ENCODE data around the gene EPHB2.
"Not testable (repeated sequence)": the region's sequence is repeated elsewhere in the genome, so short reads cannot be mapped to it uniquely, and the experiment has no call there.

The EPHB2 gene

DNA sequence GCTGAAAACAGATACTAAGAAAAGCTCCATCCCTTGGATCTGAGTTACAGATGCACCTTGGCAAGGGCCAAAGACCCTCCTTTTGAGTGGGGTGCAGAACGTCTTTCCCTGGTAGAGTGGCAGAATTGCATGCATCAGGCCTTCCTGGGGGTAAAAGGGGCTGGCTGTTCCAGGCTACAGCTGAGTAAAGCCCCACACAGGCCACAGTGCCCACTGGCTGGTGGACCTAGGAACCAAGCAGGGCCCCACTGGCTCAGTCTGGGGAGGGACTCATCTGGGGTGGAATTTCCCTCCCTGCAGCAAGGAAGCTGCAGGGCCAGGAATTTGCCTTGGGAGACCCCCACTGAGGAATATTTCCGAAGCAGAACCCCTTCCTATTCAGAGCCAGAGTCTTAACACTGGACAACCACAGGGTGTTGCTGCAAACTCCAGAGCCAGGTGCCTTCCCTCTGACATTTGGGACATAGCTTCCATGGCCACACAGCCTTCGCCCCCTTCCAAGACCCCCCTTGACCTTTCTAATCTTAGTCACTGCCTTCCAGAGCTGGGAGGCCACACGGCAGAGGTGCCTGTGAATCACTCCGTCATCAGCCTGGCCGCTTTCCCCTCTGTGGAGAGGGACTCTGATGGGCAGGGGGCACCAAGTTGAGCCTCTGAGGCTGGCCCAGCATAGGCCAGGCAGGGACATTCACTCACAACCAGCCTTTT lies 209.5 kb downstream of the EPHB2 start:
- DNase-seq, result no peak

GRCh38 chr1:22920734-22921451 lies 210.3 kb downstream of the EPHB2 start:
- DNase-seq, result no peak

- no peak for DNase-seq
Measured at GRCh38 chr1:22921452-22922126, 210.9 kb downstream of the EPHB2 start.

GRCh38 chr1:22922640-22923039 lies 212.0 kb downstream of the EPHB2 start:
- DNase-seq, result no peak

DNA sequence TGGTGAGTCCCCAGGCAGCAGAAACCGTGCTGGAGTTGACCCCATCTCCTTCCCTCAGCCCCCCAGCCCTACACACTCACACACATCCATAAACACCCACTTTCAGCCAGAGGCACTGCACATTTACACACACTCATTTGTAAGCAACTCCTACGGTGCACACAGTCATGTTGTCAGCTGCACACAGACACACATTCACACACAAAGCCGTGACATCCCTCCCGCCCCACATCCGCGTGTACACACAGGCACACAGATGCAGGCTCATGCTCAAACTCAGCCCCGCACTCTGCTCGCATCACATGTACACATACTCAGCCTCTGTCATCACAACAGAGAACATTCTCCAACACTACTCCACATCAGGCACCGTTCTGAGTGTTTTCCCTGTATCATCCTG lies 214.5 kb downstream of the EPHB2 start:
- no peak for DNase-seq

GRCh38 chr1:22930240-22930912 lies 219.7 kb downstream of the EPHB2 start:
- peak; percentile 23 for DNase-seq

- no peak for DNase-seq
Measured at GRCh38 chr1:22932803-22933470, 222.3 kb downstream of the EPHB2 start.

DNA sequence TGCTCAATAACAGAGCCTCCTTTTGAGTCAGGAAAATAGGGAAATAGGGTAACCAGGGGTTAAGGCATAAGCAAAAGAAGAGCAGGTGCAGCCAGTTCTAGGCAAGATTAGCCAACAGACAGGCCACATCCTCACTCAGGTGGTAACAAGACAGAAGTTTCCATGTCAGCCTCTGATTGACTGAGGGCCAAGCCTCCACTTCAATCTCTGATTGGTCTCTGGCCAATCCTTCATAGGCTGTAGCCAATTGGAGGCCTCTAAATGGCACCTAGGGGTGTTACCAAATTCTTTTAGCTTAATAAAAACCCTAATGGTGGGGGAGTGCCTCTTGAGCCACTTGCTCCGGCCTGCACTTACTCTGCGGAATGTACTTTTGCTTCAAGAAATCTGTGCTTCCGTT lies 224.8 kb downstream of the EPHB2 start:
- no peak for DNase-seq

DNA sequence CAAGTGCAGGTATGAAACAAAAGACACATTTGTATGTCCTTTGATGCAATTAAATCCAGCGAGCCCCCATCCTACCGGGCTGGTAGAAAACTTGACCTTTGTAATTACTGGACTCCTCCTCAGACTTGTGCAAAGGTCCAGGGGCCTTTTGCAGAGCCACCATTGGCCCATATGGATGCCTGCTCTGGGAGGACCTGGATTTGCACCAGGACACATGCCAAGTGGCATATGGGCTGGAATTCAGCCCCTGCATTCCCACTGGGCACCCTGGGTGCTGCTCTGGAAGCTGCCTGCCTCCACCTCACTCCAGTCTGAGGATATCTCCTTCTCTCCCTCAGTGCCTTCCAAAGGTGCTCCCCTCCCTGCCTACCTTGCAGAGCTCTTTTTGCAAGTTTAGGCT lies 226.0 kb downstream of the EPHB2 start:
- no peak for DNase-seq

DNA sequence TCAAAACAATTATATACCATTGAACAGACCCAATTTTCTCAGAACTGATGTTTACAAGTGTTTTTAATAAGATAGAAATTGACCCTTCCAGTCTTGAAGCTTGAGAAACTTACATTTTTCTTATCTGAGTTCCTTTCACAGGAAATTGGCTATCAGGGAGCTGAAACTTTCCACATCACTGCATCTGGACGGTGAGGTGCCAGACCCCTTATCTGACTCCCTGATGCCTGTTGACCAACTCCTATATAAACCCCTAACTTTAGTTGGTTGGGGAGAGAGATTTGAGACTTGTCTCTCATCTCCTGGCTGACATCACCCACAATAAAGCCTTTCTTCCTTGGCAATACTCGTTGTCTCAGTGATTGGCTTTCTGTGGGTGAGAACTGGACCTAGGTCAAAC lies 230.6 kb downstream of the EPHB2 start:
- no peak for DNase-seq

GRCh38 chr1:22944346-22945055 lies 233.9 kb downstream of the EPHB2 start:
- no peak for DNase-seq

- DNase-seq, result not testable (repeated sequence)
Measured at GRCh38 chr1:22945171-22945570, 234.5 kb downstream of the EPHB2 start.

DNA sequence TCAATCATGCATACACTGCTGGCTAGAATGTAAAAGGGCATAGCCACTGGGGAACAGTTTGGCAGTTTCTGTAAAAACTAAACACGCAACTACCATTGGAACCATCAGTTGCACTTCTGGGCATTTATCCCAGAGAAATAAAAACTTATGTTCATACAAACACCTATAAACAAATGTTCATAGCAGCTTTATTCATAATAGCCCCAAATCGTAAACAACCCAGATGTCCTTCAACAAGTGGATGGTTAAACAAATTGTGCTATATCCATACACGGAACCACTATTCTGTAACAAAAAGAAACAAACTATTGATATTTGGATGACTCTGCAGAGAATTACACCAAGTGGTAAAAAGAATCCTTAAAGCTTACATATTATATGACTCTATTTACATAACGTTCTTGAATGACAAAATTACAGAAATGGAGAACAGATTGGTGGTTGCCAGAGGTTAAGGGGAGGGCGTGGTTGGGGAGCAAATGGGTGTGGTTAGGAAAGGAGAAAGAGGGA lies 239.2 kb downstream of the EPHB2 start:
- DNase-seq, result no peak

GRCh38 chr1:22951796-22952195 lies 241.2 kb downstream of the EPHB2 start:
- no peak for DNase-seq

GRCh38 chr1:22952694-22953056 lies 242.0 kb downstream of the EPHB2 start:
- no peak for DNase-seq

- no peak for DNase-seq
Measured at GRCh38 chr1:22953057-22953739, 242.6 kb downstream of the EPHB2 start.

DNA sequence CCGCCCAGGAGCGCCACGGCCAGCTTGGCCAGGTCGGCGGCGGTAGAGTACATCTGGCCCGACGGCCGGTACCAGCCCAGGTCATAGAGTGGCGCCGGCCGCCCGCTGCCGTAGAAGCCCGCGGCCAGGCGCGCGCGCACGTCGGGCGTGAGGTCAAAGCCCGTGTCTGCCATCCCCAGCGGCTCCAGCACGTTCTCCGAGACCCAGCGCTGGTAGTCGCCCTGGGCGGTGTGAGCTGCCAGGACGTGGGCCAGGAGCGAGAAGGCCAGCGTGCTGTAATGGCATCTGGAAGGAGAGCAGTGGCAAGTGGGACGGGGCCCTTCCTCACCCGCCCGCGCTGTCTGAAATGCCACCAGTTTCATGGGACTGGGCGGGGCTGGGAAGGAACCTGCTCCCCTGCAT lies 243.1 kb downstream of the EPHB2 start:
- no peak for DNase-seq

DNA sequence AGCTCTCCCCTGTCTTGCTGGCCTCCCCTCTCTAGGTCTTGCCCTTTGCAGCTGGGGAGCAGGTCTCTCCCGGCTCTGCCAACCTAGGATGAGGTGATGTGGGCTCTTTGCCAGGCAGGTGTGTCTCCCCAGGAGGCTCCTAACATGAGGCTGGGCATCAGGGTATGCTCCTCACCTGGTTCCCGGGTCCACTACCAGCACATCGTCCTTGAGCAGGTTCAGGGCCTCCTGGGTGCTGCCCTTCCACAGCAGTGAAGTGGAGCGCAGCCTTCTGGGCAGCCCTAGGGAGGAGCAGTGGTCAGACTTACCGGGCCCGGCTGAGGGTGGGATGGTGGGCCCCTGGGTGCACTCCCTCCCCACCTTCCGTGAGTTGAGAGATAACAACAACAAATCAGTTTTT lies 244.5 kb downstream of the EPHB2 start:
- no peak for DNase-seq

GRCh38 chr1:22957066-22957465 lies 246.4 kb downstream of the EPHB2 start:
- no peak for DNase-seq

DNA sequence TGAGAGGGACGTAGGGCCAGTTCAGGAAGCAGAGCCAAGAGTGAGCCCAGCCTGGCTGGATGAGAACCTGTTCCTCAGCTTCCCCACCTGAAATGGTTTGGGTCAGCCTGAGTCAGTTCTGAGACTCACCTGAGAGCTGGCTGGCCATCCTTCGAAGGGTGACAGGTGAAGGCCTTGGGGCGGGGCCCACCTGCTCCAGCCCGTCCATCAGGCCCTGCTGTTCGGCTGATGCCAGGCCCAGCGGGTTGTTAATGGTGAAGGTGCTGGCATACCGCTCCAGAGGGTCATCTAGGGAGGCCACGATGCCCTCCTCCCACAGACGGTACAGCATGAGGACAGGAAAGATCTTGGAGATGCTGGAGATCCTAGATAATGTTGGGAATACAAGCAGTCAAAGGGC lies 247.9 kb downstream of the EPHB2 start:
- no peak for DNase-seq

DNA sequence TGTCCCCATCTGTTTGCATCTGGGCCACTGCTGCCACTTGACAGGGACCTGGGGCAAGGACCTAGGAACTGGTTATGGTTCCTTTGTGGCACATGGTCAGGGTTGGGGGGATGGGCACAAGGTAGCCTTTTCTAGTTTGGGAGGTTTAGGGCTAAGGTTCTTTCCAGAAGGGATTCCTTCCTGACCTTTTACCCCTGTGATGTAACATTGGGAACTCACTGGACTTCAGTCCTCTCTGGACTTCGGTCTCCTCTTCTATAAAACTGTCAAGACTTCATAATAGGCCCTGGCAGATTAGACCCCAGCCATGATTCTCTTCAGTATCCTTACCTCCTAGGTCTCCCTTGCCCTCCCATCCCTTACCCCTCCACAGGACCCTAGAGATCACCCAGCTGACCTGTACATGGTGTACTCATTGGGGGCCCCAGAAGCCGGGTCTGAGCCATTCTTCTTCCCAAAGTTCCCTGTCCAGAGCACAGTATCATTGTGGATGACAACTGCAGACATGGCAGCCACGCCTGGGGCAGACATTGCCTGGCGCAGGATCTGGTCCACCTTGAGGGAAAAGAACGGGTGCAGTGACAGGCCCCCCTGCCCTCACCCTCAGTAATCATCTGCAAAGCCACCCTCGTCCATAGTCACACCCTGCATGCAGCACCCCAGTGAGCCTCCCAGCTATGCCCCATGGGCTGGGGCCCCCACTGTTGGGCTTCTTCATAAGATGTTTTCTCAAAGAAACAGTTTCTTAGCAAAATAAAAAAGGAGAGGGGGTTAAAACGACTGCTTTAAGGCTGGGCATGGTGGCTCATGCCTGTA lies 249.1 kb downstream of the EPHB2 start:
- DNase-seq, result no peak
